Naive thymus-derived CD8-positive, alpha-beta T cell (primary cell): ENCODE measurements around the gene SH3RF3. TPM values are rescaled to one million over a fixed set of nuclear protein-coding genes. Genes with fewer than 3 reads are reported as not detected.

Experiments
- ATAC-seq, 2 donors: fragments of 150-1000 bp; cut with Tn5 transposase in 1 of 2; sonication (Bioruptor Pico), chemical (Tn5 transposase) in 1 of 2; 1 replicate in 1 of 2; 2 replicates in 1 of 2; pipeline ENCODE4 v1.10.0; 2021; ENCODE audit warnings: mild to moderate bottlenecking in 2 of 2, moderate library complexity in 2 of 2
- POLR2A ChIA-PET: fragments of 350-600 bp; sonication (Branson Sonifier 250); formaldehyde crosslinking; loops from one replicate; lab custom pipeline; 2021; ENCODE audit warnings: antibody characterized with exemption; lab: Charles Lee
- DNase-seq, 10 donors: peaks; one replicate each; pipeline versions ENCODE4 v3.0.0 to v3.0.0-alpha.2; 2020 to 2022
- H3K27ac Mint-ChIP-seq, 10 donors: one replicate each; pipeline ENCODE4 v1.8.0; 2020 to 2022; ENCODE audit warnings: mild to moderate bottlenecking in 10 of 10, mixed read lengths in 10 of 10, moderate library complexity in 4 of 10, inconsistent platforms in 1 of 10
- H3K27me3 Mint-ChIP-seq, 5 donors: one replicate each; pipeline ENCODE4 v1.8.0; 2021 to 2022; ENCODE audit warnings: mixed read lengths in 5 of 5
- H3K36me3 Mint-ChIP-seq, 3 donors: one replicate each; pipeline ENCODE4 v1.8.0; 2020 to 2022; ENCODE audit warnings: mixed read lengths in 3 of 3, mild to moderate bottlenecking in 2 of 3, inconsistent platforms in 1 of 3
- H3K4me1 Mint-ChIP-seq, 4 donors: one replicate each; pipeline ENCODE4 v1.8.0; 2021 to 2022; ENCODE audit warnings: mixed read lengths in 4 of 4
- H3K4me3 Mint-ChIP-seq, 10 donors: one replicate each; pipeline ENCODE4 v1.8.0; 2020 to 2022; ENCODE audit warnings: mild to moderate bottlenecking in 10 of 10, mixed read lengths in 10 of 10, moderate library complexity in 6 of 10, inconsistent platforms in 1 of 10
- H3K9me3 Mint-ChIP-seq, 9 donors: one replicate each; pipeline ENCODE4 v1.8.0; 2020 to 2022; ENCODE audit warnings: mixed read lengths in 9 of 9, mild to moderate bottlenecking in 3 of 9, inconsistent platforms in 1 of 9, moderate library complexity in 1 of 9
- polyA plus RNA-seq, 3 donors: library from polyadenylated mRNA; unstranded; fragments of 300-500 nt; fragmentation: Illumina TruSeq; gene quantifications; one replicate each; pipeline ENCODE4 v1.2.3, GENCODE V29; 2021
- total RNA-seq, 8 experiments: library from RNA in 2 of 8; stranded (reverse) in 2 of 8; gene quantifications; one replicate each; pipeline ENCODE4 v1.2.3 and lab custom pipeline; 2021 to 2026

Gene SH3RF3
- total and polyA plus RNA-seq, 5 experiments from 2014 or later, result 0.39 to 15.1 (median 4.4) TPM

DNA sequence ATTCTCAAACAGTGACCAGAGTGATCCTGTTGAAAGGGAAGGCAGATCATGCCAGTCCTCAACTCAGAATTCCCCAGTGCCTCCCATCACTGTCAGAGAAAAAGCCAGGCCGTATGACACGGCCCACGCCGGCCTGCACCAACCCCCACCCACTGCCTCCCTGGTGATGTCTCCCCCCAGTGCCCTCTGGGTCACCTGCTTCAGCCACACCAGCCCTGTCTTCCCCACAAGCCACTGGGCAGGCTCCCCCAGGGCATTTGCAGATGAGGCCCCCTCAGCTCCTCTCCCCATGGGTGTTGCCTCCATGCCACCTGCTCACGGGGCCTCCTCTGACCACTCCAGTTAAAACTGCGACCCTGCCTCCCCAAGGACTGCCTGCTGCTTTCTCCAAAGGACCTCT, 169.8 kb downstream of the SH3RF3 start:
- DNase-seq, result no peak
- peaks cover 0 to 4% (median 0%) of the 10 kb centered on the region in 9 donors for H3K9me3 Mint-ChIP-seq
- POLR2A ChIA-PET, result interaction anchor here (0.5 kb wide), 1 partner anchor 224 kb away, joined by 5 read pairs; no protein-coding TSS in a partner anchor
- peaks cover 8 to 35% (median 22%) of the 10 kb centered on the region in 4 donors for H3K4me1 Mint-ChIP-seq
- H3K27me3 Mint-ChIP-seq, result no peaks in the 10 kb centered on the region
- no peak for ATAC-seq
- H3K27ac Mint-ChIP-seq, result peak overlapping the region in 4 of 10 donors; percentile 28 to 67 (median 38)
- H3K4me3 Mint-ChIP-seq, result no peak overlapping the region
- no peaks in the 10 kb centered on the region for H3K36me3 Mint-ChIP-seq

GRCh38 chr2:109299536-109299935, 170.5 kb downstream of the SH3RF3 start:
- H3K4me1 Mint-ChIP-seq, result peaks cover 7 to 41% (median 24%) of the 10 kb centered on the region in 4 donors
- H3K36me3 Mint-ChIP-seq, result no peaks in the 10 kb centered on the region
- no peak for DNase-seq
- H3K27ac Mint-ChIP-seq, result peak overlapping the region in 1 of 10 donors; percentile 67
- no peak for ATAC-seq
- H3K27me3 Mint-ChIP-seq, result no peaks in the 10 kb centered on the region
- POLR2A ChIA-PET, result no interaction called here
- no peak overlapping the region for H3K4me3 Mint-ChIP-seq
- H3K9me3 Mint-ChIP-seq, result peaks cover 0 to 2% (median 0%) of the 10 kb centered on the region in 9 donors

- H3K4me3 Mint-ChIP-seq, result no peak overlapping the region
- peaks cover 0 to 2% (median 0%) of the 10 kb centered on the region in 9 donors for H3K9me3 Mint-ChIP-seq
- H3K27ac Mint-ChIP-seq, result no peak overlapping the region
- no peak for DNase-seq
- ATAC-seq, result no peak
- no peaks in the 10 kb centered on the region for H3K36me3 Mint-ChIP-seq
- peaks cover 4 to 39% (median 18%) of the 10 kb centered on the region in 4 donors for H3K4me1 Mint-ChIP-seq
- H3K27me3 Mint-ChIP-seq, result no peaks in the 10 kb centered on the region
- POLR2A ChIA-PET, result interaction anchor here (0.6 kb wide), 1 partner anchor 60 kb away, joined by 4 read pairs; no protein-coding TSS in a partner anchor
Observed at GRCh38 chr2:109300582-109300981, 171.6 kb downstream of the SH3RF3 start.

GRCh38 chr2:109301746-109302145, 172.7 kb downstream of the SH3RF3 start:
- Mint-ChIP-seq H3K36me3 (peaks cover 0 to 4% (median 2%) of the 10 kb centered on the region in 3 donors), H3K4me1 (peaks cover 5 to 39% (median 16%) of the 10 kb centered on the region in 4 donors), H3K27ac (no peak overlapping the region), H3K27me3 (no peaks in the 10 kb centered on the region), H3K9me3 (peaks cover 0 to 4% (median 0%) of the 10 kb centered on the region in 9 donors), H3K4me3 (no peak overlapping the region)
- DNase-seq, result no peak
- POLR2A ChIA-PET, result no interaction called here
- no peak for ATAC-seq

DNA sequence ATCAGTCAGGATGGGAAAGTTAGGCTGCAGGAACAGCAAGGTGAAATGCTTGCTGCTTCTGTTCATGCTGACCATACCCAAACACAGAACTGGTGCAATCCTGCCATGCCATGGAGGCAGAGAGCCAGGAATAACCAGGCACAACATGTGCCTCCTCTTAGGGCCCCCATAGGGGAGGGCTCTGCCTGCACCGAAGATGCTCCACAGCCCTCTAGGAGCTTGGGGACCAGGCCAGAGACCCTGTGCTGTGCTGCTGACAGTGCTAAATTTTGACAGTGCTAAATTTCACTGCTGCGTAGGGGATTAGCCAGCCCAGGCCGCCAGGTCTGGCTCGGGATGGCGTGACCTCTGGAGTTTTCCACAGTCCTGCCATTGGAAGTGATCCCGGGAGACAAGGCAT, 173.3 kb downstream of the SH3RF3 start:
- Mint-ChIP-seq H3K27ac (no peak overlapping the region), H3K27me3 (no peaks in the 10 kb centered on the region), H3K4me1 (peaks cover 5 to 39% (median 16%) of the 10 kb centered on the region in 4 donors), H3K36me3 (peaks cover 0 to 8% (median 3%) of the 10 kb centered on the region in 3 donors), H3K4me3 (no peak overlapping the region), H3K9me3 (peaks cover 0 to 6% (median 0%) of the 10 kb centered on the region in 9 donors)
- POLR2A ChIA-PET, result no interaction called here
- ATAC-seq, result no peak
- no peak for DNase-seq

GRCh38 chr2:109304242-109304641, 175.2 kb downstream of the SH3RF3 start:
- H3K4me3 Mint-ChIP-seq, result no peak overlapping the region
- peak overlapping the region in 3 of 10 donors; percentile 7 to 29 (median 27) for H3K27ac Mint-ChIP-seq
- H3K4me1 Mint-ChIP-seq, result peaks cover 4 to 30% (median 12%) of the 10 kb centered on the region in 4 donors
- H3K9me3 Mint-ChIP-seq, result peaks cover 0 to 7% (median 0%) of the 10 kb centered on the region in 9 donors
- POLR2A ChIA-PET, result no interaction called here
- DNase-seq (no peak), ATAC-seq (no peak)
- H3K27me3 Mint-ChIP-seq, result no peaks in the 10 kb centered on the region
- peaks cover 3 to 8% (median 3%) of the 10 kb centered on the region in 3 donors for H3K36me3 Mint-ChIP-seq

DNA sequence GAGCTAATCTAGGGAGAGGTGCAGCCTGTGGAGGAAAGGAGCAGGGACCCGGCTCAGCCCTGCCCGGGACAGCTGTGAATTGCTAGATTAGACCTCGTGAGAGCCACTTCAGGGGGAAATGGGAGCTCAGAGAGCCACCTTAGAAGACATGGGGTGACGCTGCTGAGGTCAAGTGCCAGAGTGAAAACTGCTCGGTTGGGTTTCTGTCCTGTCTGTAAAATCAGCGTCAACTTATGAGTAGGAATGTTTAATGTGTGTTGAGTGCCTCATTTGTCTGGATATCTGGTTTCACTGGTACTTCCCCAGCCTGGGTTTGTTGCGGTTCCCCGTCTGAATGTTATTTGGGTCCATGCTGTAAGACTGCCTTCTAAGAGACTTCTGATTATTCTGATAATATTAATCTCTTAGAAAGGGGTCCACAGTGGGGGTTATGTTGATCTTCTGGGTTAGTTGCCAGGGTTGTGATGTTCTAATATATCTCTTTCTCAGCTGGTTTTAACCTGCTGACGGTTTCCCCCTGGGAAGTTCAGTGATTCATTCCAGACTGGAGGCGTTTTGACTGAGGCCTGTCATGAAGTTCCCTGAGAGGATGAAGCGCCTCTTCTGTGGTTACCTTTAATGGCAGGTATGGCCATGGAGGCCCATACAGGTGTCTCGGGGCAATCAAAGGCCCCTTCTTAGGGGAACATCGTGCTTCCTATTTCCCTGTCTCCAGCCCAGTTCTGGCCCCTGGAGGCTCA, 175.9 kb downstream of the SH3RF3 start:
- peaks cover 3 to 24% (median 7%) of the 10 kb centered on the region in 4 donors for H3K4me1 Mint-ChIP-seq
- peaks cover 3 to 8% (median 3%) of the 10 kb centered on the region in 3 donors for H3K36me3 Mint-ChIP-seq
- ATAC-seq (no peak), DNase-seq (no peak)
- no peaks in the 10 kb centered on the region for H3K27me3 Mint-ChIP-seq
- H3K9me3 Mint-ChIP-seq, result peaks cover 0 to 7% (median 0%) of the 10 kb centered on the region in 9 donors
- H3K27ac Mint-ChIP-seq, result peak overlapping the region in 2 of 10 donors; percentile 7 to 43
- POLR2A ChIA-PET, result no interaction called here
- H3K4me3 Mint-ChIP-seq, result no peak overlapping the region

- Mint-ChIP-seq H3K36me3 (peaks cover 3 to 8% (median 3%) of the 10 kb centered on the region in 3 donors), H3K9me3 (peaks cover 0 to 7% (median 0%) of the 10 kb centered on the region in 9 donors), H3K4me3 (no peak overlapping the region), H3K27me3 (no peaks in the 10 kb centered on the region), H3K27ac (no peak overlapping the region), H3K4me1 (peaks cover 2 to 22% (median 7%) of the 10 kb centered on the region in 4 donors)
- DNase-seq (no peak), ATAC-seq (no peak)
- POLR2A ChIA-PET, result no interaction called here
Observed at GRCh38 chr2:109305490-109306167, 176.6 kb downstream of the SH3RF3 start.

- Mint-ChIP-seq H3K36me3 (peaks cover 3 to 8% (median 3%) of the 10 kb centered on the region in 3 donors), H3K27me3 (no peaks in the 10 kb centered on the region), H3K9me3 (peaks cover 0 to 7% (median 0%) of the 10 kb centered on the region in 9 donors), H3K4me3 (no peak overlapping the region), H3K27ac (no peak overlapping the region), H3K4me1 (peaks cover 2 to 22% (median 7%) of the 10 kb centered on the region in 4 donors)
- POLR2A ChIA-PET, result no interaction called here
- no peak for DNase-seq
- no peak for ATAC-seq
Observed at GRCh38 chr2:109306190-109306589, 177.2 kb downstream of the SH3RF3 start.

DNA sequence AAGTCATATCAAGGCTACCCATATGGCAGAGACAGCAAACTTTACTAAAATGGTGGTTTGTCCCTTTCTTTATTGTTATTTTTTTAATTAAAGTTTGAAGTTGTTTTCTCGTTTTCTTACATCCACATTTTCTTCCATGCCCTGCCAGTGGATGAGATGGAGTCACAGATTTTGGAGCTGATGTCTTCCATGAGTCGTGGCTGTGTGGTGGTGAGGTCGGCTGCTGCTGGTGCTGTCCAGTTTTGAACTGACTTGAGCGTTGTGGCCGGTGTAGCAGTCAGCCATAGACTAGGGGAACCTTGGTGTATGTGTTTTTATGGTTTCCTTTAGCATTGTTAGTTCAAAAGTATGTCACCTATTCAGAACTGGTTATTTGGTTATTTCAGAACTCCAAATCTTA, 182.8 kb downstream of the SH3RF3 start:
- Mint-ChIP-seq H3K27ac (peak overlapping the region in 1 of 10 donors; percentile 17), H3K9me3 (peaks cover 0 to 3% (median 0%) of the 10 kb centered on the region in 9 donors), H3K4me3 (no peak overlapping the region), H3K36me3 (peaks cover under 1 to 4% (median 3%) of the 10 kb centered on the region in 3 donors), H3K4me1 (peaks cover 0 to 10% (median 7%) of the 10 kb centered on the region in 4 donors), H3K27me3 (no peaks in the 10 kb centered on the region)
- POLR2A ChIA-PET, result no interaction called here
- ATAC-seq, result no peak
- DNase-seq, result no peak

GRCh38 chr2:109312902-109313301, 183.9 kb downstream of the SH3RF3 start:
- no peak overlapping the region for H3K4me3 Mint-ChIP-seq
- H3K9me3 Mint-ChIP-seq, result peaks cover 0 to 3% (median 0%) of the 10 kb centered on the region in 9 donors
- H3K27ac Mint-ChIP-seq, result no peak overlapping the region
- POLR2A ChIA-PET, result no interaction called here
- no peaks in the 10 kb centered on the region for H3K27me3 Mint-ChIP-seq
- H3K36me3 Mint-ChIP-seq, result peaks cover 0 to 3% (median 0%) of the 10 kb centered on the region in 3 donors
- H3K4me1 Mint-ChIP-seq, result peaks cover 0 to 18% (median 10%) of the 10 kb centered on the region in 4 donors
- ATAC-seq (no peak), DNase-seq (no peak)

DNA sequence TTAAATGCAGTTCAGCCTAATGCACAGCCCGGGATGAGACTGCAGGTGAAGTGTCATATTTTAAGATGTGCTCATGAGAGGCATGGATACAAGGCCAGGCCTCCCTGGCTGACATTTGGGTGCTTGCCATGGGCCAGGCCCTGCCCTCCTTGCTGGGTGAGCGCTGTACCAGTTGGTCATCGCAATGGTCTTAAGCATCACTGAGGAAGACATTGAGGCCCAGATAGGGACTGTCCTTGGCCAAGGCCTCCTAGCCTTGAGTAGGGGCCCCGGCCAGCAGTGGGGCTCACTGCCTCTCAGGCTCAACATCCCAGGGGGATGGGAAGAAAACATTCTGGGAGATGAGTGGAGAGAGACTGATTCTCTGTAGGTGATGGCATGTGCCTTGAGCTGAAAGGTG, 184.3 kb downstream of the SH3RF3 start:
- peaks cover 0 to 23% (median 12%) of the 10 kb centered on the region in 4 donors for H3K4me1 Mint-ChIP-seq
- H3K9me3 Mint-ChIP-seq, result peaks cover 0 to 3% (median 0%) of the 10 kb centered on the region in 9 donors
- H3K27ac Mint-ChIP-seq, result peak overlapping the region in 2 of 10 donors; percentile 21 to 34
- POLR2A ChIA-PET, result no interaction called here
- ATAC-seq, result no peak
- no peak for DNase-seq
- no peaks in the 10 kb centered on the region for H3K27me3 Mint-ChIP-seq
- H3K4me3 Mint-ChIP-seq, result no peak overlapping the region
- H3K36me3 Mint-ChIP-seq, result peaks cover 0 to 3% (median 0%) of the 10 kb centered on the region in 3 donors

DNA sequence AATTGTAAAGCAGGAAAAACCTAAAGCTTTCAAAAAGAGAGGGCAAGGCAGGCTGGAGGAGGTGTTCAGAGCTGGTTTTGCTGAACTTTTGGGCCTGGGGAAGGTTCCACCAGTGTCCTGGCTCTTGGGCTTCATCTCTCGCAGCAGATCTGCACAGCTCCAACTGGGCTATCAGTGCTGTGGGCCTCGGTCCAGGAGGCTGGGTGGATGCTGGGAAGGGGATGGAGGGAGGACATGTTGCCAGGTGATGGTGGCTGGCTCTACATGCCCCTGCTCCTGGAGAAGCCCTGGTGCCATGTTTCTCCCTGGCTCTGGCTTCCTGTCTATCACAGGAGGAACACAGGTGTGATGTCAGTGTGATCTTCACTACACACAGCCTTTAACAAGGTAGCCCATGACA, 187.1 kb downstream of the SH3RF3 start:
- POLR2A ChIA-PET, result no interaction called here
- Mint-ChIP-seq H3K9me3 (no peaks in the 10 kb centered on the region), H3K4me1 (peaks cover 24 to 50% (median 36%) of the 10 kb centered on the region in 4 donors), H3K27me3 (no peaks in the 10 kb centered on the region), H3K4me3 (no peak overlapping the region), H3K36me3 (no peaks in the 10 kb centered on the region), H3K27ac (no peak overlapping the region)
- ATAC-seq, result no peak
- no peak for DNase-seq
